GM19193 (cell line): ENCODE results near the gene MND1.

Source experiments
- POLR2A ChIP-seq: IDR thresholded peaks from 4 replicates; pipeline ENCODE4 v1.6.1; 2011; ENCODE audit not compliant: insufficient read depth, insufficient read length; ENCODE audit errors: extremely low read depth

The MND1 gene

GRCh38 chr4:153448003-153448731 is 103.7 kb downstream of the MND1 start:
- no peak for TF ChIP-seq POLR2A

GRCh38 chr4:153449338-153449737 is 104.8 kb downstream of the MND1 start:
- no peak for TF ChIP-seq POLR2A

- TF ChIP-seq POLR2A, result no peak
Measured at GRCh38 chr4:153450544-153450917, 106.0 kb downstream of the MND1 start.

- TF ChIP-seq POLR2A, result no peak
Measured at GRCh38 chr4:153451911-153452657, 107.6 kb downstream of the MND1 start.

GRCh38 chr4:153452658-153453378 is 108.3 kb downstream of the MND1 start:
- no peak for TF ChIP-seq POLR2A

GRCh38 chr4:153453402-153453801 is 108.9 kb downstream of the MND1 start:
- no peak for TF ChIP-seq POLR2A

GRCh38 chr4:153458969-153459368 is 114.5 kb downstream of the MND1 start:
- TF ChIP-seq POLR2A, result no peak

- no peak for TF ChIP-seq POLR2A
Measured at GRCh38 chr4:153464068-153464467, 119.6 kb downstream of the MND1 start.
